ENCODE measurements around the gene NF2.

NF2 gene

DNA sequence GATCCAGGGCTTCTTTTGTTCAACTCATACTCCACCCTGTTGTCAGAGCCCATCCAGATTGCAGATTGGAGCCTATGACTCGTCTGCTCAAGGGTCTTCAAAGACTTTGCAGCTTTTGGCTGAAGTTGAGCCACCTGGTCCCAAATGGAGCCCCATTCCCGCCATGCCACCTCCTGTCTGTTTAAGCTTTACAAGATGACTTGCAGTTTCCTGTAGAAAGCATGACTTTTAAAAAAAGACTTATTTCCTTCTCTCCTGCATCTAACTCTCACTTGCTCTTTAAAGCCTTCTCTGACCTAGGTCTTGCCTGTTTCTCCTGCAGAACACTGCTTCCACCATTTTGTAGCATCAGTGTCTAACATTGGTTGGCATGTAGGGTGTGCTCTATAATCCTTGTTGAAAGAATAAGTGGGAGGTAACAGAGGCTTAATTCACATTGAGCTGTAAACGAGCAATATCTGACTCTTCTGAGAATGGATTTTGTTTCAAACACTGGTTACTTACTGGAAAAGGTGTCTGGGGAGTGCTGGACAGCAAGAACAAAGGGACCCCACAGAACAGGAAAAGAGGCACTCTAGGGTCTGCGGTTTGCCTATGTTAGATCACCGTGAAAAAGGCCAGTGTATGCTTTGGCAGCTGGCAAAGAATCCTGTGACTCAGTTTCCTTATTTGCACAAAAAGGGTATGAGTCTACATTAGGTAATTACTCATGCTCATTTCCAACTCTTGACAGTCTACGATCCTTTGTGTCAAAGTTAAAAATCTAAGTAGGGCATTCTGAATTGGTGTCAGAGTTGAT, 30.3 kb downstream of the NF2 start:
- no peak for DNase-seq

DNA sequence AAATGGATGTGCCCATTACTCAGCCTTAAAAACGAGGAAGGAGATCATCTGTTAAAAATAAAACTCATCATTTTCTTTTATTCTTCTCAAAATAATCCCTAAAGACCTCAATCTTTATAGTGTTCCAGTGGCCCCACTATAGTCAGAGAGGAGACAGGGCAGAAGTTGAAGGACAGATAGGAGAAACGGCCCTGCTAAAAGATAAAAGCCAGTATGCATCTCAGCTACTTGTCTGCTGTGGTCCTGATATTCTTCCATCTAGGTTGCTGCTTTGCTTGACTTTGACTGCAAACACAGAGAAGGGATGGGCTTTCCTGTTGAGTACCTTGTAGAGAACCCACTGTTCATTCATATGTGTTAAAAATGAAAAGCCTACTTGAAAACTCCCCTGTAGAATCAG, 31.4 kb downstream of the NF2 start:
- DNase-seq, result no peak

DNA sequence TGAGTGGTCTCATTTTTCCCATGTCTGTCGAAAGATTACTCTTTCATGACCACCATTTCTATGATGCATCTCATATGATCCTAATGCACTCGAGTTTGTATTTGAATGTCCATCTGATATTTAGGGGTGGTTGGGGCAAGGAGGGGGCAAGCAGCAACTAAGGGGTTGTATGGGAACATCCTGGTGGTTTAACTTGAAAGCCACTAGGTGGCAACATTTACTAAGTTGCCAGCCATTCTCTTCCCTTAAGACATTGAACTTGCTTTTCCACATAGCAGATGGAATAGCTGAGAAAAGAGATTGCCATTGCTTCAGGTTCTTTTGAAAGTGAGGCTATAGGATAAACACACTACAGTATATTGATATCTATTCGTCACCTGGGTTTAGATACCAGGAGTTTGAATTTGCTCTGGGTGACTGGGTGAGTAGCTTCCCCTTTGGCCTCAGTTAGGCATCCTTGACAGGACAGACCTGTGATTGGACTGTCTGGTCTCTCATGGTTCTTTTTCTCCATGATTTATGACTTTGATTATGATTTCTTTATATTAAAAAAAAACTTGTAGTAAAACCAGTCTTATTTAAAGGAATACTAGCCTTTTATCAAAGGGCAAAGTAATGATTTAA, 32.4 kb downstream of the NF2 start:
- DNase-seq, result no peak

DNA sequence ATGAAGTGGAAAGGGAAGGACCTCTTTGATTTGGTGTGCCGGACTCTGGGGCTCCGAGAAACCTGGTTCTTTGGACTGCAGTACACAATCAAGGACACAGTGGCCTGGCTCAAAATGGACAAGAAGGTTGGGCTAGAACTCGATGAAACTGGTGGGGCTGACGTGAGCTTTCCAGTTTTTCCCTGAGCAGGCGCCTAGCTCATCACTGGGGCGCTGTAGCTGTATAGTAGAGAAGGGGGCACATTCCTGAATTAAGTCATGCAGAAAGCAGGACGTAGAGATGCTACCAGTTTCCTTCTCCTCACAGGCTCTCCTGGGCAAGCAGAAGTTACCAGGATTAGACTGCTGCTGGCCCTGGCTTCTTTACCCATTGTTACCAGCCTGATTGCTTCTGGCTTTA, 33.3 kb downstream of the NF2 start:
- no peak for DNase-seq

DNA sequence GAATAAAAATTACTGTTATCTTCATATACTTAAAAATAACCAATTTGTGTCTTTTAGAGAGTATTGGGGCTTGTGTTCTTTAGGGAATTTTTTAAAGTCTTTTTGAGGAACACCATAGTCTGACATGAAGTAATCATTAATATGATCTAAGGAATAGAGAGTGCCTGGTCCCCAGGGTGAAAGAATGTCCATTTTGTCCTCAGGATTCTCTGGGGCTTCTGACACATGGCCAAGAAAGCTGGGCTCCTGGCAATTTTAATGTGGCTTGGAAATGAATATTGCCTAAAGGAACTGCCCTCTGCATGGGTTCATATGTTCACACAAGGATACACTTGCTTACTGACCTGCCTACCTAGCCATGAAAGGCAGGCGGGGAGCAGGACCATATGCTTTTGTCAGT, 33.7 kb downstream of the NF2 start:
- DNase-seq, result no peak

DNA sequence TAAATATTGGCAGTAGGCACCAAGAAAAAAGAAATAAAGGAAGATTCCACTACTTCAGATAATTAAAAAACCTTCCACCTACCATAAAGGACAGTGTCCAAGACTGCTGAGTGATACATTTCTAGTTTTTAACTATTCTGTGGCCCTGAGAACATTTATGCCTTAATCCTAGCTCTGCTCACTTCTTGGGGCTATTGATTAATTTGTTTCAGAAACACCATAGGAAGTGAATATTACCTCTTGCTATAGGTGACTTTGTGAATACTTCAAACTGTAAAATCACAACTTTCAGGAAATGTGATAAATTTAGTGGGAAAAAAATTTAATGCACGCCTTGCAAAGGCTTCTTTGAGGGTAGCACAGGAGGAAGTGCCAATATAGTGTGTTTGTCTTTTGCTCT, 35.2 kb downstream of the NF2 start:
- DNase-seq, result no peak

DNA sequence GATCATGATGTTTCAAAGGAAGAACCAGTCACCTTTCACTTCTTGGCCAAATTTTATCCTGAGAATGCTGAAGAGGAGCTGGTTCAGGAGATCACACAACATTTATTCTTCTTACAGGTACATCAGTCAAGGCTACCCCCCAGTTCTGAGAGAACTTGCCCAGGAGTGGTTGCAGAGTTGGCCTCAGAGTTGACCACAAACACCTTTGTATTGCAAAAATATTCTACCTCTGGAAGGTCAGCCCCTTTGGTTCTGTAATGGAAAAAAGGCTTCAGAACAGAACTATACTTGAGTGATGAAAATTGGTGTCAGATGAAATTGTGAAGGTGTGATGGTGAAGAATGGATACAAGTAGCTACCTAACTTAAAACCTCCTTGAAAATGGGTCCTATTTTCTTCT, 35.7 kb downstream of the NF2 start:
- no peak for DNase-seq

DNA sequence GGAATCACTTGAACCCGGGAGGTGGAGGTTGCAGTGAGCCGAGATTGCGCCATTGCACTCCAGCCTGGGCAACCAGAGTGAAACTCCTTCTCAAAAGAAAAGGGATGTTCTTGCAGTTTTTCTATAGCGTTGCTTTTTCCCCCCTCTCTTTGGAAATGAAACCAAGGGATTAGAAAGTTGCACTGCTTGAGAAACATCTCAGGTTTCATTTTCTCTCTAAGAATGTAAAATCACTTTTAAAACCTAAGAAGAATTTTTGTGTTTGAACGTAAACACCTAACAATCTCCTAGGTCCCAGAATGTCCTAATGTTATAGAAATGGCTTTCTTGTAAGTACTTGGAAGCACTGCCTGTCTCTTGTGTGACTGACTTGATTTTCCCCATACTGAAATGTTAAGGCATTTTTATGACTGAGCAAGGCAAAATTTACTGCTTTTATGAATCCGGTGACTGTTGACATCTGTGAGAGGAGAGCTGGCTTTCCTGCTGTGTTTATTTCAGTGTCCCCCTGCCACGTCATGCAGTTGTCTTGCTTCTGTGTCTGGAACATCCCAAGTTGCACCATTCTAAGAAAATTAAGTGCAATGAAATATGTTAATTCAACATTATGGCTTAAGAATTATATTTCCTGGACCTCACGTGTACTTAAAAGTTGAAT, 37.7 kb downstream of the NF2 start:
- DNase-seq, result no peak

DNA sequence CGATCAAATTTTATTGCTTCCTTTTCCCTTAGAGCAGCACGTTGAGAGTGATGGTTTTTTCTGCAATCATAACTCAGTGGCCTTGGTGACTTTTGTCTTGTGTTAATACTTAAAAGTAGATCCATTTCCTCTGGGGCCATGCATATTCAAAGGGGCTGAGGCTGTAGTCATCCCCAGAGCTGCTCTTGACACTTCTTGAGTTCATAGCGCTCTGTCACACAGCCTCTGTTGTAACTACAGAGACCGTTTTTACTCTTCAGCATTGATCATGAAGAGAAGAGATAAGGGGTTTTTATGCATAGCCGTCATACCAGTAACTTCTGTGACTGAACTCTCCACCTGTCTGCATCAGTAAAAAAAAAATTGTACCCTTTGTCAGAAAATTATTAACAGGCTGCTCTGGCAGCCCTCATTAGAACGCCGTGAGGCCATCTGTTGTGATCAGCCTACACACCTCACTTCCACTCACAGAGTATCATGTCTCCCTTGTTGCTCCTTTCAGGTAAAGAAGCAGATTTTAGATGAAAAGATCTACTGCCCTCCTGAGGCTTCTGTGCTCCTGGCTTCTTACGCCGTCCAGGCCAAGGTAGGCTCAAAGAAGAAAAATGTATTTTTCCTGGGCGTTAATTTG, 38.4 kb downstream of the NF2 start:
- DNase-seq, result no peak

DNA sequence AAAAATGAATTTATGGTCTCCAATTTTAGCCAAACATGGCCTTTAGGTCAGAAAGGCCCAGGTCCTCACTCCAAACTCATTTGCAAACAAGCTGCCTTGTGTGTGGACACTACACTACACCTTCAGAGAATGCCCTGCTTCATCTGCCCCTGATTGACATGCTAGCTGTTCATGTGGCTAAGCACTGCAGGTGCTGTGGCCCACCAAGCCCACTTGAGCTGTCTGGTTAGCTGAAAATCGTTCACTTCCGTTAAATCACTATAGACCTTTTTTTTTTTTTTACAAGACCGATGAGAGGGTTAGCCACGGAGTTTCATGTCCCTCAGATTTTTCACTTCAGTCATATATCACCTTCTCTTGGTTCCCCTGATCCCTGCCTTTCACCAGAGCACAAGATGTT, 39.3 kb downstream of the NF2 start:
- DNase-seq, result no peak

DNA sequence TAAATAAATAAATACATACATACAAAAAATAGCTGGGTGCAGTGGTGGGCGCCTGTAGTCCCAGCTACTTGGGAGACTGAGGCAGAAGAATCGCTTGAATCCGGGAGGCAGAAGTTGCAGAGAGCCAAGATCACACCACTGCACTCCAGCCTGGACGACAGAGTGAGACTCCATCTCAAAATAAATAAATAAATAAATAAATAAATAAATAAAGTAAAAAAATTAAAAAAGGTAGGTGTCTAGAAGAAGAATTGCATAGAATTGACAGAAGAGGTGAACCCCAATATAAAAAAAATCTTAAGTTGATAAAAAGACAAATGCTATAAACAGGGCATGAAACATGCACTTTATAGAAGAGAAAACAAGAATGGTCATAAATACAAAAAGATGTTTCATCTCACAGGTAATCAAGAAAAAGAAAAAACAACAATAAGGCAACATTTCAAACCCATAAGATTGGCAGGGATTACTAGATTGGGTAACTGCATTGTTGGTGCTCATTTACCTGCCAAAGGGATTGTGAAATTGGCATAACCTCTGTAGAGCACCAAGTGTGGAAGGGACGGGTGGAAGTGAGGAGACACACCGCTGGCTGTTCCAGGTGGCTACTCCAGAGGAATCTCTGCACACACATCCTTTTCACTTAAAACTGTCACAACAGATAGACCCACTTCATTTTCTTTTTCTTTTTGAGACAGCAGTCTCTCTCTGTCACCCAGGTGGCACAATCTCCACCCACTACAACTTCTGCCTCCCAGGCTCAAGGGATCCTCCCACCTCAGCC, 44.7 kb downstream of the NF2 start:
- DNase-seq, result no peak

DNA sequence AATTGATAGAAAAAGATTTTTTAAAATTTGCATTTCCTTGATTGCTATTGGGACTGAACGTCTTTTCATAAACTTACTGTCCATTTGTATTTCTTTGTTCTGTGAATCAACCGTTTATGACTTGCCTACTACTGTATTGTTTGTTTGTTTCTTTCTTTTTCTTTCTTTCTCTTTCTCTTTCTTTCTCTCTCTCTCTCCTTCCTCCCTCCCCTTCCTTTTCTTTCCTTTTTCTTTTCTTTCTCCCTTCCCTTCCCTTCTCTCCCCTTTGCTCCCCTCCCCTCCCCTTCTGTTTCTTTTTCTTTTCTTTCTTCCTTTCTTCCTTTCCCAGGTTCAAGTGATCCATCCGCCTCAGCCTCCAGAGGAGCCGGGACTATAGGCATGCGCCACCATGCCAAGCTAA, 46.9 kb downstream of the NF2 start:
- no peak for DNase-seq

DNA sequence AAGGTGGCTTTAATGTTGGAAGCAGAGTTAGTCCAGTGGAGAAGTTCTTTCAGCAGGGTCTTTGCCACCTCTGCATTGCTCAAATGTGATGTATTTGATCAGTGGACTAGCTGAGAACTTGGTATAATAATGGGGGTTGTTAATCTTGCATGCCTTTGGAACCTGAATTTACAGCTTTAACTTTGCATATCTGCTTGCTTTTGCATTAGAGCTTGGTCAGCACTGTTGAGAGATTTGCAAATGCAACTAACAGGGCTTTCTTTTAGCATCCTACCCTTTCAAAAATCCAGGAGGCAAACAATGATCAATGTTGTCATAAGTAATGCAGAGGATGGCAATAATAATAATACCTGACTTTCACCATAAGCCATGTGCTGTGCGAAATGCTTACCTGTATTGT, 48.2 kb downstream of the NF2 start:
- DNase-seq, result no peak

DNA sequence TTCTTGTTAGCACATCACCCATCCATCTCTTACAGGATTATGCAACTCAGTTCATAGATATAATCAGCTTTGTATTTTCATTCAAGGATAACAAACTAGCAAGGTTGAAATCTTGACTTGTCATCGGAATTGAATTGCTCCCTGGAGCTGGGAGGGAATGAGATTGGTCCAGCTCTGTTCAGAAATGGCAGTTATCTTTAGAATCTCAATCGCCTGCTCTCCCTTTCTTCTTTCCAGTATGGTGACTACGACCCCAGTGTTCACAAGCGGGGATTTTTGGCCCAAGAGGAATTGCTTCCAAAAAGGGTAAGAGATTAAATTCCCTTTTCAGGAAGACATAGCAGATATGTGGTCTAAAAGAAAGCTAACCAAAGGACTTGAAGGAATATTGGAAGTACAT, 51.0 kb downstream of the NF2 start:
- DNase-seq, result no peak

DNA sequence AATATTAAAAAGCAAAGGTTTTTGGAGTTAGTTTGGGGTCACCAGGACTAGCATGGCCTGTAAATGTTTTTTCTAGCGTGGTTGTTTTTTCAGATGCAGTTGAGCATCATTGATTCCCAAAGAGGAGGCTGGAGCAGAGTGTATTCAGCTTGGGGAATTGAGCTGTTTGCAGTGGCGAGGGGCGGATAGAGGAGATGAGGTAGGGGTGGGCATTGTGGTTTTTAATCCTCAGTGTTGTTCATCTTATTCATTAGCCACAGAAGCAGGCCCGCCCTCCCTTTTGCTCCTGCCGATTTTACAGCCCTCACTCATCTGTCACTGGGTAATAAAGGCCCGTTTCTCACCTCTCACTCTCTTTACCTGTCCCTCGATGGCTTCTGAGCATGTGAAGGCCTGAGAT, 51.4 kb downstream of the NF2 start:
- no peak for DNase-seq

DNA sequence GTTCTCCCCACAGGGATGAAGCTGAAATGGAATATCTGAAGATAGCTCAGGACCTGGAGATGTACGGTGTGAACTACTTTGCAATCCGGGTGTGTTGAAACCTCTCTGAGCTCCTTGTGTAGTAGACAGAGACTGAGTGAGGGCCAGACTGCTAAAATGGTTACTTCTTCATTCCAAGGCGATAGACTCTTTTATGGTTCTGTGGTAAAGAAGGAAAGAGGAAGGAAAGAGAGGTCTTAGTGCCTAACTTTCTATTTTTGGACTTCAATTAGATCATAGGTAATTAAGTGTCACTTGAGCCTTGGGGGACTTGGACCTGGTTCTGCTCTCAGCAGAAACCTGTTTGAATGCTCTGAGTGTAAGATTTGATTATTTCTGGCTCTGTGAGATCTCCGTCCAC, 54.7 kb downstream of the NF2 start:
- no peak for DNase-seq

DNA sequence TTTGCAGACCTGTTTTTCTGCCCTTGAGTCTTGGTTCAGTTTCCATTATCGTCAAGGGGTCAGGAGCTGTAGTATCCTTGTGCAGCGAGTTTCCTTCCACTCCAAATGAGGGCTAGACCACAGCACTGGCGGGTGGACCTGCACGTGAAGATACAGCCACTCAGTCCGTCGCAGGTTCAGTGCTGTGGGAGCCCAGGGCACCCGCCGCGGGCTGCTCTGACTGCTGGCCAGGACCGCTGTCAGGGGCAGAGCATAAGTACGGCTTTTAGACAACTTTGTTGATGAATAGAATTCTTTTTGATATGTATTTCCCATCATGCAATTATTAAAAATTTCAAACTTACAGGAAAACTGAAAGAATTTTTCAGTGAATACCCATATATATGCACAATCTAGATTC, 56.6 kb downstream of the NF2 start:
- DNase-seq, result no peak

DNA sequence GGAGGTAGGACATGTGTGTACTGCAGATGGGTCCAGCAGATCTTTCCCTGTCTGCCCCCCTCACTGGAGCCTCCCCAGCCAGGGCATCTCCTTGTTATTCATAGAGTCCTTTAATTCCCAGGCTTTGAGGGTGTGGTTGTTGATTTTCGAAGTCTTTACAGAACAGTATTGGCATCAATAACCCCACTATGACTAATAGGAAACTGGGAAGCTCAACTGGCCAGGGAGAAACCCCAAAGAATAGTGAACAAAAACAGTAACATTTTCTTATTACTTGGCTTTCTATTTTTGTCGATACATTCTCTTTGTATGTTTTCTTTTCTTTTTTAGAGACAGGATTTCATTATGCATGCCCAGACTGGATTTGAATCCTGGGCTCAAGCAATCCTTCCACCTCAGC, 57.9 kb downstream of the NF2 start:
- DNase-seq, result no peak

DNA sequence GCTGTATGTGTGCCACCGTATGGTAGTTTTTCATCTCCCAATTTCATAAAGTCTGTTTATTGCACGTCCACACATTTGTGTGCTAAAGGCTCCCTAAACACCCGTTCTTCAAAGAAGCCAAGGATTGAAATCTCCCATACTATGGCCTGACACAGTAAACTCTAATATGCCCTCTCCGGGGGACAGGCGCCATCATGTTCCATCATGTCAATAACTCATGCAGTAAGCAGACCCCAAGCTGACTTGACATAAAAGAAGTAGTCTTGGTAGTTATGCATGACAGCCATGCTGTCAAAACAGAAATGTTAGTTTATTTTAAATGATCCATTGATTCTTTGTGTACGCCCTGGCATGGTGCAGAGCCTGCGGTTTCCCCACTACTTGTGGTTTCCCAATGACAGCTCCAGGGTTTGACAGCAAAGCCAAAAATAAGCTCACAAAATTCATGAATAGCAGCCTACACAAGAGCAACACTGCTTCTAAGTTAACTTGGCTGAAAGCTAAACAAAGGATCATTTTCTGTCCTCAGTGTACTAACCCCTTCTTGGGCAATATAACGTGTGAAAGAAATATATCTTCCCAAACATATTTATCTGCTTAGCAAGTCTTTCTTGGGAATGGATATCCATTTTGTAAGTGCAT, 59.9 kb downstream of the NF2 start:
- DNase-seq, result no peak

DNA sequence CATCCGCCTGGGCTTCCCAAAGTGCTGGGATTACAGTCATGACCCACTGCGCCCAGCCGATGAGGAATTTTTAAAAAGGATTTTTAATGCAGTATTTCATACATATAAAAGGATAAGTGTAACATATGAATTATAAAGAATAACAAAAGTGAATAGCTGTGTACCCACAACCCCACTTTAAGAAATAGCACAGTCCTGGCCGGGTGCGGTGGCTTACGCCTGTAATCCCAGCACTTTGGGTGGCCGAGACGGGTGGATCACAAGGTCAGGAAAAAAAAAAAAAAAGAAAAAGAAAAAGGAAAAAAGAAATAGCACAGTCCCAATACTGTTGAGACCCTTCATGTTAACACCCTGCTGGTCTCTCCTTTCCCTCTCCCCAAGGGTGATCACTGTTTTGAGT, 62.1 kb downstream of the NF2 start:
- DNase-seq, result no peak

DNA sequence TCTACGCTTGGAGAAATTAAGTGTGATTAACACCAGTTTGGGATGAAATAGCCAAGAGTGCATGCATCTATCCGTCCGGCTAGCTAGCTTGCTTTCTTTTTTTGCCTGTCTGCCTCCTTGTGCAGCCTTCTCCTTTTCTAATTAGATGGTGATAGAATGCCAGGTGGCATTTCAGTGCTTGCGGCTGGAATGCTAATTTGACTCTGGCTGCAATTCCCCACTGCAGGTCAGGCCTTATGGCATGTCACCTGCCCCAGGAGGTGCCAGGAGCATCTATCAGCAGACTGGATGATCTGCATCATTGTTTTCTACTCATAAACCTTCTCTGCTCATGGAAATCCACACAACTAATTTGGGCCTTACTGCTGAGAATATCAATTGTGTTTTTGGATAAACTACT, 65.2 kb downstream of the NF2 start:
- DNase-seq, result no peak

DNA sequence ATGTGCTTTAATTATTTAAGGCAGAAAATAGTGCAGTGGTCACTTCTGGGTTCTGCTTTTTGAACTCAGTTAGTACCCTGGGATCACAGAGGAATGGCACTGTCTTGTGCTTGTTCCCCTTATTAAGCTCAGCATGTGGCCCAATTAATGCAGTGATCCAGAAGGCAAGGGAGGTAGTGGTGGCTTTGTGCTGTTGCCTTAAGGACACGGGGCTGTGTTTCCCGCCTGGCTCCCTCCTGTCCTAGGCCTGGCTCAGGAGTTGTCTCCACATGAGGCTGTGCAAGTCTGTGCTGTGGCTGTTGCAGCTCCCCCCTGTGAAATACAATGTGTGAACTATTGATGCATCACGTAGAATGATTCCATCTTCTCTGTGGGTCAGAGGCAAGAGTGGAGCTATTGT, 67.2 kb downstream of the NF2 start:
- no peak for DNase-seq
